ENCODE data around the gene TNFAIP8.

Gene TNFAIP8

DNA sequence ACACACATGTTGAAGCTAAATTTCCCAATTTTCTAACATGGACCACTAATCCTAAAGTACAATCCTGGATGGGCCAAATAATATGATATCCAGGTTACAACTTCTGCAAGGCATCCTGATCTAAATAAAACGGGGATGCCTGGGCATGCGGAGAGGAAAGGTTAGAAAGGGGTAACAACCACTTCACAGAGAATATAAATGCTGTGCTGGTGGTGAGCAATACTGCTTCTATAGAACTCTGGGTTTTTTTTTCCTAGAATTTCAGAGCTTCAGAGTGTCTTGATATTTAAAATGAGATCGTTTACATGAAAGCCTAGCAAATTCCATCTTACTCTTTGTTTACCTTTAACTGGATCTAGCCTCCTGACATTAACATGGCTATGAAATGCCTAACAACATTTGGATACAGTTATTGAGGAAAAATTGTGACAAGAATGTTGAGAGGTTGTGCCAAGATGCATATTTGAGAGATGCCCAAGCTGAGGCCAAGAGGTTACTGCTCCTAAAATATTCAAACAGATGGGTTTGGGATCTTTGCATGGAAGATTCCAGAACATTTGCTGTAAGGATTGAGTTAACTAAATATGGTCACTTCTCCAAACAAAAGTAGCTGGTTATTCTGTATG is 22.4 kb downstream of the TNFAIP8 start:
- FAIRE-seq (no peak), DNase-seq (ENCODE audit: insufficient read length, low spot score) (no peak)
- no peak for TF ChIP-seq POLR2A (IDR thresholded peaks at IDR 0.05; ENCODE audit: low read depth, low read length)

DNA sequence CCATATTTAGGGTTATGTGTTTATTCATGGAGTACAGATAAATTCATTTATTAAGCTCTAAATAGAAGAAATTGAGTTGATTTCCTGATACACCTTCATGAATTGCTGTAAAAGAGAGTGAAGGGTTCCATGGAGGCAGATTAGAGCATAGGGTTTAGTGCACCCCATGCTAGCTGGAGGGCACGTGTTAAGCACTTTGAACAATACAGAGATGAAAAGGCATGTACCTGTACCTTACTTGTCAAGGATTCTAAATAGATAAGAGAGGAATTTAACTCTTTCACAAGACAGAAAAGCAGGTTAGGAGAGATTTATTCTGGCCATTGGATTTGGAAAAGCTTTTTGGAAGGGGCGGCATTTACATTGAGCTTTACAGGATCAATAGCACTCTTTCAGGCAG is 23.3 kb downstream of the TNFAIP8 start:
- FAIRE-seq (no peak), DNase-seq (ENCODE audit: insufficient read length, low spot score) (no peak)
- no peak for TF ChIP-seq POLR2A (IDR thresholded peaks at IDR 0.05; ENCODE audit: low read depth, low read length)

DNA sequence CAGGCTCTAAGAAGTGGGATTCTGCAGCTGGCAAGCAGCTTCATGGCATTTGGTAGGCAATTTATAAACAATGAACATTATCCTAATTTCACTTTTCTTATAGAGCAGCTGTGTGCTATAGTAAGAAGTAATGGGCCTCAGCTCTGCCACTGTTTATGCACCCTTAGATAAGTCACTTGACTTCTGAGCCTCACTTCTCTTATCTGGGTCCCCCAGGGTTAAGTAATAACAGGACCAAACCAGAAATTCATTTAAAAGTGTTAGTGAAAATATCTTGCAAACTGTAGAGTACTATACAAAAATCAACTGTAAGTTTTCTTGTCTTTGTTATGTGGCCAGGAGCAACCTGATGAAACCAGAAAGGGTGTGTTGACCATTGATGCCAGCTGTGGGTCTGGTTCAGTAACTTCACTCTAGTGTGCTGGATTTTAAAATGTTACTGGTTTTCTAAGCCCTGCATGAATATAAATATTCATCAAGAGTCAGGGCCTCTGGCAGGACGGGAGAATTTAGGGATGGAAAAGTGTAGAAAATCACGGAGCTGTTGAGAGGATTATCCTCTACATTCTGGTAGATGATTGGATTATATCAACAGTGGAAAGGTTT is 24.2 kb downstream of the TNFAIP8 start:
- no peak for FAIRE-seq
- DNase-seq (ENCODE audit: insufficient read length, low spot score) = no peak
- no peak for TF ChIP-seq POLR2A (IDR thresholded peaks at IDR 0.05; ENCODE audit: low read depth, low read length)

DNA sequence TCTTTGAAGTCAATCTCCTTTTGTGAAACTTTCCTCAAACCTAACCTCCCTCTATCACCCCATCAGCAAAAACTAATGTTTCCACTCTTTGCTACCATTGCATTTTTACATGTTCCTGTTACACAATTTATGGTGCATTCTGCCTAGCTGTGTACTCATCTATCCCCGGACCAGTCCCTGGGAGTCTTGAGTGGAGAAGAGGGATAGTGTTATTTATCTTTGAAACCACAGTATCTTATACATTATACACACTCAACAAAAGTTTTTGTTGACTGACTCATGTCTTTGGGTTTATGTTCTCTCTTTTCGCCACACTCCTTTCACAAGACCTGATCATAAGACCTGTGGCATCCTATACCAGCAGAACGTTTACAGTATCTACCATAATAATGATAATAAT is 26.4 kb downstream of the TNFAIP8 start:
- DNase-seq (ENCODE audit: insufficient read length, low spot score) (no peak), FAIRE-seq (no peak)
- no peak for TF ChIP-seq POLR2A (IDR thresholded peaks at IDR 0.05; ENCODE audit: low read depth, low read length)

DNA sequence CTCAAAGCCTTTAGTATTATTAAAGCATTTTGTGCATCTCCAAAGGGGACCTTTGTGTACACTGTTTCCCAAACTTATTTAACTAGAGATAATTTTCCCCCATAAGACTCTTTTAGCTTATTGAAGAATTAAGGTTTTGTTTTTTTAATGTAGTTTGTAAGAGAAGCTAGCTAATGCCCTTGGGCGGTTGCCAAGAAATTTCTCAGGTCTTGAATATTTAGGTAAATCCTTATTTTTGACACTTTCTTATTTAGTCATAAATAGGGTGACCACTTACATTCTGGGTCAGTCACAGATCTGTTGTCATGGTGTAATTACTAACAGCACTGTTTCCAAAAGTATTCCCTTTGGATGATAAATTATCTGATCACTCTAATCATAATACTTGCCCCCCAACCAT is 27.2 kb downstream of the TNFAIP8 start:
- DNase-seq (ENCODE audit: insufficient read length, low spot score) (no peak), FAIRE-seq (no peak)

DNA sequence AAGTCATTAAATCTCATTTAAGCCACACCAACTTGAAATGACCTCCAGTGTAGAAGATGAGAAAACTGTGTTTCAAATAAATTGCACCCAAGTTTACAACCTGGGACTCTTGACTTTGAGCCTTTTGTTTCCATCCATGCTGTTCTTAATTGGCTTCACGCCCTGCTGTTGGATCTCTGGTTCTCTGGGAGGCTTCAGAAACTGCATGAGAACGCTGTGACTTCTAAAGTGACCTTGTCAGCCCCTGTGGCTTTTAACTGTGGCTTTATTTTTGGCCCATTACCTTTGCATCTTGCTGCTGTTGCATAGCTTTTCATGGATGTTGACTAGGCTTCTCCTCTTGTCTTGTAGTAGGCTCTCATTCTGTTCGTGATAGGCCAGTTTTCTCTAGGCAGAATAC is 29.3 kb downstream of the TNFAIP8 start:
- DNase-seq (ENCODE audit: insufficient read length, low spot score) (no peak), FAIRE-seq (no peak)
- TF ChIP-seq POLR2A (IDR thresholded peaks at IDR 0.05; ENCODE audit: low read depth, low read length) = no peak

More for the DNA sequence above, 27.2 kb downstream of the TNFAIP8 start:
- no peak for TF ChIP-seq POLR2A (IDR thresholded peaks at IDR 0.05; ENCODE audit: low read depth, low read length)

DNA sequence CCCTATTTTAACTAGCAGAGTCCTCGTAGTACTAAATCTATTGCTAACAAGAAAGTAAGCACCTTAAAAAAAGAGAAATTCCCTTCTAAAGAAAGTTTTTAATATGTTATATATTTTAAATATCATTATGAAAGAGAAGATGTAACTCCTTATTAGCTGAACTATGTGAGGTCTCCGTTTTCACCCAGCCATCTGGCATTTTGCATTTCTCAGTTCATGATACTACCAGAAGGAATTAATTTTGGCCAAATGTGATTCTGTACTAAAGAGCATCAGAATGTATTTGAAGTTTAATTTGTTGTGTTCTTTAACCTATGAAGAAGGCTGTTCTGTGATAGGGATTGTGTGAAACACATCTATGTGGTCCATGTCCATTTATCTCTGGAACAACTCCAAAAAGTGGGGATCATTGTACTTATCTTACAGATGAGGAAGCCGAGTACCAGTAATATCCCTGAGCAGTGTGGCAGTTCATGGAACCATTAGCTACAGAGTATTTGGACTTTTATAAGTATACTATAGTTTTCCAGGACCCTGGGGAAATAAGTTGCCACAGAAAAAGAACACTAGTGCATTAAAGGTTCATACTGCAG is 29.8 kb downstream of the TNFAIP8 start:
- DNase-seq (ENCODE audit: insufficient read length, low spot score) (no peak), FAIRE-seq (no peak)
- no peak for TF ChIP-seq POLR2A (IDR thresholded peaks at IDR 0.05; ENCODE audit: low read depth, low read length)

DNA sequence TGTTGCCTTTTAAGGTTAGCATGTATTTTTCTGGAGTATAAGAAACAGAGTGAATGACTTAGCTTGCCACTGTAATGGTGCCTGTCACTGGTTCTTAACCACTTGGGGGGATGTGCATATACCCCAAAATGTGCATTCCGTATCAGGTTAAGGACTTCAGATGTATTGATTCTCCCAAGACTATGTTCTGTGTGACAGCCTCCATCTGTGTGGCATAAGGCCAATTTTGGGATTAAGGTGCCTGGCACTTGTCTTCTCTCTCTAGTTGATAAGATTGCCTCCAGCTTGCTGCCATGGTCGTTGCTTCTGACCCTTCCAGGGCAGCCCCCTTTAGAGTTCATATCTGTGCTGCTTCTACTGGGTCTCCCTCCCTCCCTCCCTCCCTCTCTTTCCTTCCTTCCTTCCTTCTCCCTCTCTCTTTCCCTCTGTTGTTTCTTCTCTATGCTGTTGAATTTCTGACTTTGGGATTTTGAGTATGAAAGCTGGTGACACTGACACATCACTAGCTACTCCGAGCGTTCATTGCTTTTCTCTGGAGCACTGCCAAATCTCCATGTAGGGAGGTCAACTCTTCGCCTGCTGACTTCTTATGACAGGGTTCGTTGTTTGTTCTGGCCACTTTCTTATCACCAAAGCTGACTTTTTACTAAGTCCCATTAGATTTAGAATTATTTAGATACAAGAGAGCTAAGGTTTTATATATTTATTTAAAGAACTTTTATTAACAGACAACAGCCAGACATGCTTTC is 31.0 kb downstream of the TNFAIP8 start:
- DNase-seq (ENCODE audit: insufficient read length, low spot score) = no peak
- FAIRE-seq = peak; percentile 78
- no peak for TF ChIP-seq POLR2A (IDR thresholded peaks at IDR 0.05; ENCODE audit: low read depth, low read length)

DNA sequence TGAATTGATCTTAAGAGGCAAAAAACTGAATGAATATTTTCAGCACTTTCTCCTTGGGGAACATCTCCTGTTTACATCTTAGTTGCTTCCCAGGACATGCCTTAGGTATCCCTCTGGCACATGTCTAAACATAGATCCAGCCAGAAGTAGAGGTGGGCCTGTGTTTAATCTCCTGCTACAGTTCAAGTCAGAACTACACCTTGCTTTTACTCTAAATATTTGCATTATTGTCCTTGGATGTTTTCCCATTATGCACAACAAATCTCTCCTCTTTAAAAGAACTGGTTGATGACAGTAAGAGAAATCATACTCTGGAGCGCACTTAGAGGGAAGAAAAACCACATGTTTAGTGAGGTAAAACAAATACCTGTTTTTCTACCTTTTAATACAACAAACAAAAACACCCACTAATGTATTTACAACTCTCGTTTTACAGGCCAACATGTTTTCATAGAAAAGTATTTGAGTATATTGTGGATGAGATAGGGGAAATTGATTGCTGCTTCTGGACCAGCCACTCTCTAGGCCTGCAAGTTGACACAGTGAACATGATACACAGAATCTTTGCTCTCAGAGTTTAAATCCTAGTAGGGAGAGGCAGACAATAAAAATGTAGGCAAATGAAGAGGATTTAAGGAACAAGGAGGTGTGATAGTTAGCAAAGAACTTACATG is 32.3 kb downstream of the TNFAIP8 start:
- DNase-seq (ENCODE audit: insufficient read length, low spot score) (no peak), FAIRE-seq (no peak)
- no peak for TF ChIP-seq POLR2A (IDR thresholded peaks at IDR 0.05; ENCODE audit: low read depth, low read length)

DNA sequence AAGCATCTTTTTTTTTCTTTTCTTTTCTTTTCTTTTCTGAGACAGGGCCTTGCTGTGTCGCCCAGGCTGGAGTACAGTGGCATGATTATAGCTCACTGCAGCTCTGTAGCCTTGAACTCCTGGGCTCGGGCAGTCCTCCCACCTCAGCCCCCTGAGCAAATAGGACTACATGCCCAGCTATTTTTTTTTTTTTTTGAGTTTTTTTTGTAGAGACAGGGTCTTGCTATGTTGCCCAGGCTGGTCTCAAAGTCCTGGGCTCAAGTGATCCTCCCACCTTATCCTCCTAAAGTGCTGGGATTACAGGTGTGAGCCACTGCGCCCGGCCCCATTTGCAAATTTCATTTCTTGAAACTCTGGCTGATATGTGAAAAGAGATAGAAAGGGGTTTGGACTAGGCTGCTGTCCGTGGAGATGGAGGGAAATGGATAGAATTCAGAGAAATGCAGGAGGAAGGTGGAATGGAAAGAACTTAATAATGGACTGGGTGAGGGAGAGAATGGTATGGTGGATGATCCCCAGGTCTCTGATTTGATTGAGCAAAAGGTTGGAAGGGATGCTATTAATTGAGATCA is 32.9 kb downstream of the TNFAIP8 start:
- FAIRE-seq (no peak), DNase-seq (ENCODE audit: insufficient read length, low spot score) (no peak)
- no peak for TF ChIP-seq POLR2A (IDR thresholded peaks at IDR 0.05; ENCODE audit: low read depth, low read length)

DNA sequence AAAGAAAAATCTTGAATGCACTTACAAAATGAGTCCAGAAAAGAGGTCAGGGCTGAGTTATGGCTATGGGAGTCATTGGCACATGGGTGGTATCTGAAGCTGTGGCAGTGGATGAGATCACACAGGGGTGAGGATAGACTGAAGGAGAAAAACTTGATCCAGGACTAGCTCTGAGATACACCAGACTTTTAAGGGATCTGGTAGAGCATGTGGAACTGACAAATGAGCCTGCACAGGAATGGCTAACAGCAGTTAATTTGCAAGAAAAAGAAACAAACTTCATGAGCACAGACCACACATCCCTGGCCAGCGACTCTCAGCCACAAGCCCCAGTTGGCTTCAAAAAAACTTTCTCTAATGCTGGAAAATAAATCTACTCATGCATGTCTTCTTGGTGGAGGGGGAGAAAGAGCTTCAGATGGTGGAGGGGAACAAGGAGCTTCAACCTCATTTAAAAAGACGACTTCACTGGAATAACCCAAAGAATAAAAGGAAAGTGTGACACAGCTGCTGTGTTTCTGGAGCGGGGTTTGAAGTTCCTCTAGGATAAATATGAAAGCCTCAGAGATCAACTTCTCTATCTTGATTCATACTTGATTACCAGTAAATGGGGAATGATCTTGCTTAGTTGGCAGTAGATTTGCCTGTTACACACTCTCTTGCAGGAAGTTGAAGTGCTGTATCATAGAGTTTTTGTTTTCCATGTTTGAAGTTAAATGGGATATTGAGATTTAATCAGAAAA is 33.6 kb downstream of the TNFAIP8 start:
- no peak for TF ChIP-seq POLR2A (IDR thresholded peaks at IDR 0.05; ENCODE audit: low read depth, low read length)

DNA sequence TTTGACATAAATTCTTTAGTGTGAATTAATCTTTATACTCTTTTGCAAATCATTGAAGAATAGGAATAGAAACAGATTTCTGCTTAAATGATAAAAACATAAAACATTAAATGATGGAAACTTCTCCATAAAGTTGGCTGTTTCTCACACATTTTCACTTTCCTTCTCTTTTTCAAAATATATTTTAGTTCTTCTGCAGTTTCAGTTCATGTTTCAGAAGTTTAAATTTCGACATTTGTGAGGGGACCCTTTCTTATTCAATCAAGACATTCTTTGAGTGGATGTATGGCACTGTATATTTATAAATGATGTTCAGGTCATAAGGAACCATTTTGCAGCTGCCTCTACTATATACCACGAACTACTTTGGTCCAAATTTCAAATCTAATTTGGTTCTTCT is 34.6 kb downstream of the TNFAIP8 start:
- FAIRE-seq = no peak
- TF ChIP-seq POLR2A (IDR thresholded peaks at IDR 0.05; ENCODE audit: low read depth, low read length) = no peak
- DNase-seq (ENCODE audit: insufficient read length, low spot score) = no peak

More for the DNA sequence above, 33.6 kb downstream of the TNFAIP8 start:
- FAIRE-seq = no peak
- DNase-seq (ENCODE audit: insufficient read length, low spot score) = no peak

DNA sequence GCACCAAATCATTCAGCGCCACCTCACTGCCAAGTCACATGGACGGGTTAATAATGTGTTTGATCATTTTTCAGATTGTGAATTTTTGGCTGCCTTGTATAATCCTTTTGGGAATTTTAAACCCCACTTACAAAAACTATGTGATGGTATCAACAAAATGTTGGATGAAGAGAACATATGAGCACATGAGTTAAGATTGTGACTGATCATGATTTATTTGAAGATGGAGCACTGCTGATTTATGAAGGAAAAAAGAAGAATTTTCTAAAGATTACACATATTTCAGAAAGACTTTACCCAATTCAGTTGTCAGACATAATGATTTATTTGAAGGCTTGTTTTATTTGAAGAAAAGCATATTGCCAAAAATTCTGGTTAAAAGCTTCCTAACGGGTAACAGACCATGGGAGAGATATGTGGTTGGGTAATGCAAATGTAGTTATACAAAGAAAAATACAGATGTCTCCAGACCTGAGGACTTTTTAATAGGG is 37.4 kb downstream of the TNFAIP8 start:
- no peak for DNase-seq (ENCODE audit: insufficient read length, low spot score)
- TF ChIP-seq POLR2A (IDR thresholded peaks at IDR 0.05; ENCODE audit: low read depth, low read length) = no peak
- FAIRE-seq = no peak
